Activated CD8-positive, alpha-beta T cell treated with anti-CD3 and anti-CD28 coated beads for 36 hours (primary cell): ENCODE results near the gene CFB. TPM values are rescaled to one million over a fixed set of nuclear protein-coding genes. Genes with fewer than 3 reads are reported as not detected.
"Not testable (repeated sequence)": the region's sequence is repeated elsewhere in the genome, so short reads cannot be mapped to it uniquely, and the experiment has no call there.

ENCODE experiments used
- ATAC-seq: fragments of 200-7000 bp; cut with Tn5 transposase; one replicate; pipeline ENCODE4 v1.10.0; 2021; ENCODE audit warnings: mild to moderate bottlenecking, moderate library complexity
- CTCF ChIA-PET: fragments of 350-600 bp; sonication (Branson Sonifier 250); formaldehyde crosslinking; loops from one replicate; lab custom pipeline; 2021; ENCODE audit warnings: antibody characterized with exemption; lab: Charles Lee
- POLR2A ChIA-PET: fragments of 350-600 bp; sonication (Branson Sonifier 250); formaldehyde crosslinking; loops from one replicate; lab custom pipeline; 2021; ENCODE audit warnings: antibody characterized with exemption; lab: Charles Lee
- DNase-seq: peaks from one replicate; pipeline ENCODE4 v3.0.0-alpha.2; 2020
- H3K27ac Mint-ChIP-seq: one replicate; pipeline ENCODE4 v1.8.0; 2021; ENCODE audit warnings: mild to moderate bottlenecking, mixed read lengths
- H3K27me3 Mint-ChIP-seq: one replicate; pipeline ENCODE4 v1.8.0; 2021; ENCODE audit warnings: mixed read lengths
- H3K36me3 Mint-ChIP-seq: one replicate; pipeline ENCODE4 v1.8.0; 2021; ENCODE audit warnings: low read depth, mixed read lengths
- H3K4me1 Mint-ChIP-seq: one replicate; pipeline ENCODE4 v1.8.0; 2021; ENCODE audit warnings: low read depth, mixed read lengths
- H3K4me3 Mint-ChIP-seq: one replicate; pipeline ENCODE4 v1.8.0; 2021; ENCODE audit warnings: mild to moderate bottlenecking, moderate library complexity, mixed read lengths
- H3K9me3 Mint-ChIP-seq: one replicate; pipeline ENCODE4 v1.8.0; 2021; ENCODE audit warnings: mixed read lengths
- intact Hi-C: fragments of 100-400 bp; cut with micrococcal nuclease; formaldehyde crosslinking; loops from one replicate; pipeline ENCODE4 v1.10.0; 2022
- microRNA-seq: library from miRNA; unstranded; fragments of <30 nt; microRNA quantifications from one replicate; pipeline ENCODE4 v1.2.0, GENCODE V29; 2022; ENCODE audit warnings: borderline microRNAs expressed, borderline replicate concordance
- total RNA-seq, 2 experiments: library from RNA; stranded (reverse); gene quantifications; one replicate each; pipeline ENCODE4 v1.2.3, GENCODE V29; 2021

The CFB gene
- total RNA-seq, 2 experiments from 2014 or later: 0.43 to 0.45 TPM

DNA sequence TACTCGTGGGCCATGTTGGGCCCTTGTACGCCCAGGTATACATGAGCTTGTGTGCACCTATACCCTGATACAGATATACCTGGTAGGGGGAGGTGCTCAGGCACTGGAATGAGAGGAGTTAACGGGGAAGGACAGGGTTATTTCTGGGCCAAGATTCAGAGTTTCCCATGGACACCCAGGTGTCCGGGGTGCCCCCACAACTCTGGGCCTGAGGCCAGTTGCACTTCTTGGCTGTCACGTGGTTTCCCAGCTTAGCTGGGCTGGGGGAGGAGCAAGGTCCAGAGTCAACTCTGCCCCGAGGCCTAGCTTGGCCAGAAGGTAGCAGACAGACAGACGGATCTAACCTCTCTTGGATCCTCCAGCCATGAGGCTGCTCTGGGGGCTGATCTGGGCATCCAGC is 35.8 kb downstream of the CFB start, which contains the start of gene C4A:
C4A (plus strand) TSS at position 314 of the 400 bp plus-strand sequence; CDS start at position 365, 51 bp downstream.
- DNase-seq, CTCF ChIA-PET, H3K27ac Mint-ChIP-seq, H3K4me3 Mint-ChIP-seq, intact Hi-C loops, POLR2A ChIA-PET, H3K36me3 Mint-ChIP-seq, ATAC-seq, H3K9me3 Mint-ChIP-seq, H3K27me3 Mint-ChIP-seq: not testable (repeated sequence)
- peaks cover 13% of the 10 kb centered on the region for H3K4me1 Mint-ChIP-seq

- H3K9me3 Mint-ChIP-seq, H3K4me1 Mint-ChIP-seq, H3K27ac Mint-ChIP-seq, CTCF ChIA-PET, ATAC-seq, intact Hi-C loops, H3K4me3 Mint-ChIP-seq, DNase-seq, POLR2A ChIA-PET, H3K27me3 Mint-ChIP-seq, H3K36me3 Mint-ChIP-seq: not testable (repeated sequence)
These were observed 43.5 kb downstream of the CFB start for GRCh38 chr6:31989363-31989762.

- DNase-seq, CTCF ChIA-PET, ATAC-seq, H3K27ac Mint-ChIP-seq, H3K27me3 Mint-ChIP-seq, POLR2A ChIA-PET, H3K4me1 Mint-ChIP-seq, H3K9me3 Mint-ChIP-seq, H3K36me3 Mint-ChIP-seq, intact Hi-C loops, H3K4me3 Mint-ChIP-seq: not testable (repeated sequence)
These were observed 48.5 kb downstream of the CFB start for GRCh38 chr6:31994421-31994820.

GRCh38 chr6:31996385-31996784 is 50.5 kb downstream of the CFB start:
- H3K36me3 Mint-ChIP-seq, POLR2A ChIA-PET, H3K27ac Mint-ChIP-seq, H3K4me1 Mint-ChIP-seq, H3K27me3 Mint-ChIP-seq, H3K9me3 Mint-ChIP-seq, H3K4me3 Mint-ChIP-seq, ATAC-seq, DNase-seq, CTCF ChIA-PET, intact Hi-C loops: not testable (repeated sequence)

Small RNA genes lying within 50 kb of the gene (microRNA-seq; reads per million reads assigned to microRNA genes)
- gene MIR1236: not detected

Other genes starting within 250 kb of the CFB start
- gene ABHD16A, start 242.8 kb upstream of the CFB start, total RNA-seq: 10 to 100 TPM; 23.7 to 24.3 TPM
- gene LY6G6F, start 239.2 kb upstream of the CFB start, total RNA-seq: not detected
- gene LY6G6D, start 230.7 kb upstream of the CFB start, total RNA-seq: not detected
- gene LY6G6C, start 224.3 kb upstream of the CFB start, total RNA-seq: not detected
- under 1 TPM; 0.65 to 0.81 TPM for gene MPIG6B, start 222.7 kb upstream of the CFB start, total RNA-seq
- 1 to 10 TPM; 6.3 to 6.9 TPM for gene DDAH2, start 216.8 kb upstream of the CFB start, total RNA-seq
- gene CLIC1, start 209.6 kb upstream of the CFB start, total RNA-seq: 100 to 1,000 TPM; 334 to 346 TPM
- gene MSH5, start 206.1 kb upstream of the CFB start, total RNA-seq: 100 to 1,000 TPM in 1 of 2 experiments, 10 to 100 TPM in 1; 96.9 to 105 TPM
- 10 to 100 TPM; 13.6 to 18.7 TPM for gene SAPCD1, start 183.4 kb upstream of the CFB start, total RNA-seq
- gene VWA7, start 168.8 kb upstream of the CFB start, total RNA-seq: 1 to 10 TPM; 1.6 TPM
- gene VARS1, start 150.3 kb upstream of the CFB start, total RNA-seq: 100 to 1,000 TPM; 150 to 153 TPM
- 100 to 1,000 TPM; 117 to 120 TPM for gene LSM2, start 139.1 kb upstream of the CFB start, total RNA-seq
- 1 to 10 TPM; 1.7 to 2.0 TPM for gene HSPA1L, start 130.8 kb upstream of the CFB start, total RNA-seq
- 10 to 100 TPM; 36.6 to 37.8 TPM for gene HSPA1A, start 130.6 kb upstream of the CFB start, total RNA-seq
- gene HSPA1B, start 118.4 kb upstream of the CFB start, total RNA-seq: 10 to 100 TPM; 50.4 to 50.8 TPM
- 1 to 10 TPM; 8.7 to 9.8 TPM for gene NEU1, start 83.3 kb upstream of the CFB start, total RNA-seq
- gene SLC44A4, start 67.1 kb upstream of the CFB start, total RNA-seq: not detected
- 10 to 100 TPM; 55.4 to 56.8 TPM for gene EHMT2, start 48.4 kb upstream of the CFB start, total RNA-seq
- gene ZBTB12, start 44.0 kb upstream of the CFB start, total RNA-seq: 1 to 10 TPM; 1.8 to 2.1 TPM
- 1 to 10 TPM in 1 of 2 experiments, under 1 TPM in 1; 0.99 to 1.4 TPM for gene C2, start 18.4 kb upstream of the CFB start, total RNA-seq
- 10 to 100 TPM; 60.5 to 61.0 TPM for gene NELFE, start 12.9 kb downstream of the CFB start, total RNA-seq
- 10 to 100 TPM; 76.5 to 77.3 TPM for gene SKIC2, start 13.1 kb downstream of the CFB start, total RNA-seq
- 10 to 100 TPM; 13.0 to 13.1 TPM for gene DXO, start 26.0 kb downstream of the CFB start, total RNA-seq
- 1 to 10 TPM; 2.8 to 3.2 TPM for gene C4A, start 36.0 kb downstream of the CFB start, total RNA-seq
- gene C4B, start 68.7 kb downstream of the CFB start, total RNA-seq: 1 to 10 TPM; 2.7 to 3.3 TPM
- gene CYP21A2, start 92.3 kb downstream of the CFB start, total RNA-seq: under 1 TPM; 0.16 to 0.27 TPM
- gene TNXB, start 163.2 kb downstream of the CFB start, total RNA-seq: 1 to 10 TPM; 1.8 to 3.7 TPM
- gene ATF6B, start 182.2 kb downstream of the CFB start, total RNA-seq: 10 to 100 TPM; 54.1 to 55.2 TPM
- gene FKBPL, start 184.2 kb downstream of the CFB start, total RNA-seq: 1 to 10 TPM; 5.3 to 5.8 TPM
- gene PRRT1, start 205.8 kb downstream of the CFB start, total RNA-seq: 1 to 10 TPM; 1.1 to 1.6 TPM
- 10 to 100 TPM; 14.4 to 21.7 TPM for gene PPT2, start 208.0 kb downstream of the CFB start, total RNA-seq
- 10 to 100 TPM; 13.3 to 14.0 TPM for gene EGFL8, start 218.5 kb downstream of the CFB start, total RNA-seq
- 10 to 100 TPM; 24.6 to 28.7 TPM for gene AGPAT1, start 230.0 kb downstream of the CFB start, total RNA-seq
- gene RNF5, start 232.3 kb downstream of the CFB start, total RNA-seq: 10 to 100 TPM; 55.4 to 57.9 TPM
- gene AGER, start 238.2 kb downstream of the CFB start, total RNA-seq: 10 to 100 TPM; 15.5 to 16.4 TPM
- gene PBX2, start 244.1 kb downstream of the CFB start, total RNA-seq: 10 to 100 TPM; 59.6 to 64.2 TPM
- gene GPSM3, start 246.5 kb downstream of the CFB start, total RNA-seq: 10 to 100 TPM; 67.8 to 68.7 TPM